Stimulated activated naive CD8-positive, alpha-beta T cell treated with anti-CD3 and anti-CD28 coated beads, Interleukin-15, Interleukin-2, amounts not matched to agents 100 U/mL and 50 U/mL, for 24 hours (primary cell): ENCODE measurements around the gene C5orf58.

ENCODE experiments used
- ATAC-seq: fragments of 150-1000 bp; cut with Tn5 transposase; one replicate; pipeline ENCODE4 v1.10.0; 2021
- DNase-seq: peaks from one replicate; pipeline ENCODE4 v3.0.0; 2021

Gene C5orf58

GRCh38 chr5:170232786-170233185 is at the start of gene C5orf58:
Gene C5orf58 (plus strand): TSS chr5:170232985. CDS start chr5:170234977, 1,992 bp downstream.
- DNase-seq (no peak), ATAC-seq (no peak)

GRCh38 chr5:170183816-170184687 is 48.7 kb upstream of the C5orf58 start:
- DNase-seq: peak; percentile 63
- ATAC-seq: peak; percentile 65

DNA sequence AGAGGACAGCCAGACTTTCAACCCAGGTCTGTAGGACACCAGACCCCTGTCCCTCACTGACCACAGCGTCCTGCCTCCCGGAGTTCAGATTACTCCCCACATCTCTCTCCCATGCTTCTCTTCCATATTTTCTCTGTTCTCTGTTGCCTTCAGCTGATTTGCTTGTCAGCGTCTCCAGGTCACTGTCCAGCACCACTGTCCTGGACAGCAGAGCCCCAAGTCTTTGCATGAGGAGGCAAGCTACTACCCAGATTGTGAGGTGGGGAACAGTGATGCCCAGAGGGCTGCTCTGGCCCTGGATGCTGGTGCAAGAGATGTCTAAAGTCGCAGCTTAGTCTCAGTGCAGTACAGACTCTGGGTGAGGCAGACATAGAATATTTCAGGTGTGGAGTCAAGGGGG is 48.0 kb upstream of the C5orf58 start:
- no peak for DNase-seq
- ATAC-seq: no peak

GRCh38 chr5:170186156-170186555 is 46.6 kb upstream of the C5orf58 start:
- ATAC-seq: no peak

DNA sequence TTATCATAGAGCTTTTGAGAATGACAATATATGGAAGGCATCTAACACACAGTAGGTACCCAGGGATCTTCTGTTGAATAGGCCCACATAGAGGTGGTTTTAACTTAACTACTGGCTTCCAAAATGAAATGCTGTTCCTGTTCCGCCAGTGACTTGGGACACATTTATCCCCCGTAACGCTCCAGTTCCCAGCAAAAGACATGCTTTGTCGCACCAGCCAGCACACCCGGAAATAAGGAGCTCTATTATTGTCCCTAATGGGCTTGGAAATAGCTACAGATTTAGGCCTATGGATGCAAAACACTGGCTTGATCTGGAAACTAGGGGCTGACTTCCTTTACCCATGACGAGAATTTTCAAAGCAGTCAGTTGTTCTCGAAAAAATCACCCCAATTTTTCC is 45.9 kb upstream of the C5orf58 start:
- ATAC-seq (no peak), DNase-seq (no peak)

More at GRCh38 chr5:170186156-170186555, 46.6 kb upstream of the C5orf58 start:
- DNase-seq: no peak

- ATAC-seq: no peak
- DNase-seq: no peak
Measured at GRCh38 chr5:170190436-170191134, 42.2 kb upstream of the C5orf58 start.

DNA sequence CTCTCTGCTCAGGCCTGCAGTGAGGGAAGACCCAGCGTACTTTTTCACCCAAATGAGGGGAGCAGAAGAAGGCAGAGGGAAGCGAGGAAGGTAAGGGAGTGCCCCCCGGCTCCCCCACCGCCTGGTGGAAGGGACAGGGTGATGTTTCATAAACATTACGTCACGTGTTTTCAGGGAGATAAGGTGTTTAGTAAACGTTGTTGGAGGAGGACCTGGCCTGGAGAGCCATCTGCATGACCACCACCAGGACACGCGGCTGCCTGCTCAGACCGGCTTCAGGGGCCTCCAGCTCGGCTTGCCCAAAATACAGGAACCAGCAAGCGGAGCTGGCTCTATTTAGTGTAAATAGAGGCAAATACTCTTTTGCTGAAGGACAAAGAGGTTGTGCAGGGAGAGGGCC is 40.0 kb upstream of the C5orf58 start:
- ATAC-seq (no peak), DNase-seq (no peak)

DNA sequence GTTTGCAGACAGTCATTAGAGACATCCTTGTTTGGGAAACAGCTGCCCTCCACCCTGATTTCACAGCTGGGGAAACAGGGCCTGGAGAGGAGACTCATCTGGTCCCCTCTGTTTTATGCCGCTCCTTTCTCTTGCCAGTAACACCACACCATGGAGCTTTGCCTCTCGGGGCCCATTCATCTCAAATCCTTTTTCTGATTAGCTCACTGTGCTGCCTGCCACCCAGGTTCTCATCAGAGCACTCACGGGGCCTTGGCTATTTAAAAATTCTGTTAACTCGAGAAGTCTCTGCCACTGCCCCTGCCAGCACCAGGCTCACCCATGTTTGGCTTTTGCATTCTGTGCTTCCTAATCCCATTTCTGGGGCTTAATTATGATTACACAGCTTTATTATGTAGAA is 36.8 kb upstream of the C5orf58 start:
- DNase-seq (no peak), ATAC-seq (no peak)

- ATAC-seq (no peak), DNase-seq (no peak)
Measured at GRCh38 chr5:170200876-170201275, 31.9 kb upstream of the C5orf58 start.

- ATAC-seq (no peak), DNase-seq (no peak)
Measured at GRCh38 chr5:170201311-170201710, 31.5 kb upstream of the C5orf58 start.

DNA sequence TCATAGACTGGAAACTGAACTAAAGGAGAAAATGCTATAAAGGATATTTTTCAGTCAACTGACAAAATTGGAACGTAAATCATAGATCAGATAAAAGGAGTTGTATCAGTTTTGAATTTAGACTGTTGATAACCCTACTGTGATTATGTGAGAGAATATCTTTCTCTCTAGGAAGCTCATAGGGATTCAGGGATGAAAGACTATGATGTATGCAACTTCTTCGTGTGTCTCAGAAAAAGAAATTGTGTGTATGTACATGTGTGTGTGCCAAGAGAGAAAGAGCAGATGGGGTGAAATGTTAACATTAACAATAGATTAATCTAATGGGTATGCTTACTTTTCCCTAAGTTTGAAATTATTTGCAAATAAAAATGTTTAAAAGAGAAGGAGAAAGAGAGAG is 30.7 kb upstream of the C5orf58 start:
- no peak for ATAC-seq

GRCh38 chr5:170204202-170204601 is 28.6 kb upstream of the C5orf58 start:
- DNase-seq: no peak
- no peak for ATAC-seq

More for the DNA sequence above, 30.7 kb upstream of the C5orf58 start:
- DNase-seq: no peak

- DNase-seq (no peak), ATAC-seq (no peak)
Measured at GRCh38 chr5:170206216-170206615, 26.6 kb upstream of the C5orf58 start.

DNA sequence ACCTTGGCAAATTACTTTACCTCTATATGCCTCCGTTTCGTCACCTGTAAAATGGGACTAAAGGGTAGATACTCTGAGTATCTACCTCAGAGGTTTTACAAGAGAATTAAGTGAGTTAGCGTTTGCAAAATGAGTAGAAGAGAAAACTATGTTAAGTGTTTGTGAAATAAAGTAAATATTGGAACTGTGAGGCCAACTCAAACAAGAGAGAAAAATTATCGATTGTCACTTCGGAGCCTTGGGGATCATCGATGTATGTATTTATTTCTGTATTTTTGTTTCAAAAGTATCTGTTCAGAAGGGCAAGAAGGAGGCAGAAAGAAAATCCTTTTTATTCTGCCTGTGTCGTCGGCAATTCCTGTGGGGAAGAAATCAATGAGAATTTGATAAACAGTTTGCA is 25.8 kb upstream of the C5orf58 start:
- DNase-seq (no peak), ATAC-seq (no peak)

GRCh38 chr5:170211575-170212334 is 21.0 kb upstream of the C5orf58 start:
- DNase-seq: no peak

DNA sequence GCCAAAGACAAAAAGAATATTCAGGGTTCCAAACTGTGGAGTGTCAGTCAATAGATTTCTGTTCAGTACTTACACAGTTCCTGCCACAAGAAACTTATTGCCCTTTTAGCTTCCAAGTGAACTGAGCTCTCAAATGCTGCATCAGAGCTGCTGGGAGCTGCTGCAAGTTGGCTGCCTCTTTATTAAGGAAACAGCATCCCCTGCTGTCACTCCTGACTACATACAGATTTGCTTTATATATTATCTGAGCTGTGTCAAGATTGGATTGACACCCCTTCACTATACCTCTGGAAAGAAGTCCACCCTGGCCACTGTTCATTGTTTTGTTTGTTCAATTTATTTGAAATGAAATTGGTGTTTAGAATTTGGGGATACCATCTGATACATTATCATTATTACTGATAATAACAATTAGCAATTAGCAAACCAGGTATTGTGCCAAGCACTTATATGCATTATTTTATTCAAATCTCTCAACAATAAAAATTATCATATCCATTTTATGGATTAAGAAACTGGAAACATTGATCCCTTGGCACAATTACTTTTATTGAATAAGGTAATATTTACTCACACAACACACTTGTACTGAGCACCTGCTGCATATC is 16.4 kb upstream of the C5orf58 start:
- no peak for ATAC-seq
- DNase-seq: no peak

More at GRCh38 chr5:170211575-170212334, 21.0 kb upstream of the C5orf58 start:
- no peak for ATAC-seq

DNA sequence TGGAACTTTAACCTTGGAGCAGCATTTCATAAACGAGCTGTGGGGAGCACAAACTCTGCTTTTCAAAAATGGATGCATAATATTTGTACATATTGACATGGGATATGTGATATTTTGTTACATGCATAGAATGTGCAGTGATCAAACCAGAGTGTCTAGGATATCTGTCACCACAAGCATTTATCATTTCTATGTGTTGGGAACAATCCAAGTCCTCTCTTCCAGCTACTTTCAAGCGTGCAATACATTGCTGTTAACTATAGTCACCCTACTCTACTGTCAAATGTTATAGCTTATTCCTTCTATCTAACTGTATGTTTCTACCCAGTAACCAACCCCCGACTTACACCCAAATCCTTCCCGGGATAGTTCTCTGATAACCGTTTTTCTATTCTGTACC is 15.0 kb upstream of the C5orf58 start:
- DNase-seq (no peak), ATAC-seq (no peak)

DNA sequence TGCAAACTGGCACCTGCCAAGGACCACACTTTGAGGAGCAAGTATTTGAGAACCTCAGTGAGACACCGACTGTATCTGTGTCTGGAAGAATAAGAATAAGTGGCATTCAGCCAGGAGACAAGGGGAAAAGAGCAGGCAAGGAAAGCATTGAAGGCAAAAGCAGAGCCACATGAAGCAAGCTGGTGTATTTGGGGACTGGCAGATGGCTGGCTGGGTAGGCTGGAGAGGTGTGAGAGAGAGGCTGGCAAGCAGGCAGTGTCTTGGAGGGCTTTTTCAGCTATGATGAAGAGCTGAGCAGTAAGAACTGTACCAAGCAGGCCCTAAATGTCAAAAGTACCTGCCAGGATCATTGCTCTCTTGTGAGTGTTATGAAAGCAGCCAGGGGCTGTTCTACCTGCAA is 14.1 kb upstream of the C5orf58 start:
- DNase-seq: no peak
- no peak for ATAC-seq

- DNase-seq: no peak
Measured at GRCh38 chr5:170219615-170220014, 13.2 kb upstream of the C5orf58 start.

DNA sequence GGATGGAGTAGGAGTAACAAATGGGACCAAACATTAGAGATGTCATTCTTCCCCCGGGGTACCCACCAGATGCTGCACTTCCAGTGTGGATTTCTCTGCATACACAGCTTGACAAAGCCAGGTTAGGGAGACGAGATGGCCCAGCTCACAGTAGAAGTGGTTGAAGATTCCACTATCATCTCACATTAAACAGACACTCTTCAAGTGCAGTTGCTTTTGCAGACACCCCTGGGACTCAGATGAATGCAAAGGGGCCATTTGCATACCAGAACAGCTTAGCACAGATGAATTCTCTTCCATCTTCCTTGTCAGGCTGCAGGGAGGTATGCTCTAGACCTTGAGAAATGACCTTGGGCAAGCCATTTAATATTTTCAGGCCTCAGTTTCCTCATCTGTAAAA is 12.6 kb upstream of the C5orf58 start:
- DNase-seq (no peak), ATAC-seq (no peak)

More at GRCh38 chr5:170219615-170220014, 13.2 kb upstream of the C5orf58 start:
- no peak for ATAC-seq

GRCh38 chr5:170221327-170221741 is 11.5 kb upstream of the C5orf58 start:
- no peak for DNase-seq
- no peak for ATAC-seq

GRCh38 chr5:170223360-170223759 is 9.4 kb upstream of the C5orf58 start:
- no peak for DNase-seq
- ATAC-seq: no peak
